ENCODE data around the gene KRT40. TPM values are rescaled to one million over a fixed set of nuclear protein-coding genes. Genes with fewer than 3 reads are reported as not detected.

Gene KRT40
- total and polyA plus RNA-seq, 2 donors (not counting 3 experiments of a cell fraction or from before 2014, with no cell fraction given): not detected

GRCh38 chr17:41012326-41013120 lies 28.4 kb upstream of the KRT40 start:
- dilution Hi-C loops (cut with MboI; ENCODE audit: extremely low pct_ligation_motif_present, low sequenced_read_pairs) (no loop called here), intact Hi-C loops (cut with micrococcal nuclease) (no loop called here)
- FAIRE-seq (no peak), DNase-seq (ENCODE audit: low read depth, low spot score) (no peak)
- TF ChIP-seq FOS (IDR thresholded peaks at IDR 0.05; ENCODE audit: borderline replicate concordance, insufficient read depth, low read length) (no peak), MYC (IDR thresholded peaks at IDR 0.05; ENCODE audit: low read depth, low read length) (no peak), MAX (IDR thresholded peaks at IDR 0.05; ENCODE audit: insufficient read depth, insufficient read length) (no peak), POLR2A (IDR thresholded peaks at IDR 0.05; ENCODE audit: low read depth, low read length) (no peak), JUN (IDR thresholded peaks at IDR 0.05; ENCODE audit: borderline replicate concordance, insufficient read depth, insufficient read length, low read depth) (no peak), GATA2 (IDR thresholded peaks at IDR 0.05; ENCODE audit: insufficient read depth, insufficient read length, low read depth, low read length) (no peak), POLR2AphosphoS5 (IDR thresholded peaks at IDR 0.05; ENCODE audit: insufficient read depth, low read depth, low read length) (no peak), EZH2 (IDR thresholded peaks at IDR 0.05; ENCODE audit: borderline replicate concordance, low read depth, low read length, severe bottlenecking) (no peak)
- TF ChIP-seq, protein P1, sequence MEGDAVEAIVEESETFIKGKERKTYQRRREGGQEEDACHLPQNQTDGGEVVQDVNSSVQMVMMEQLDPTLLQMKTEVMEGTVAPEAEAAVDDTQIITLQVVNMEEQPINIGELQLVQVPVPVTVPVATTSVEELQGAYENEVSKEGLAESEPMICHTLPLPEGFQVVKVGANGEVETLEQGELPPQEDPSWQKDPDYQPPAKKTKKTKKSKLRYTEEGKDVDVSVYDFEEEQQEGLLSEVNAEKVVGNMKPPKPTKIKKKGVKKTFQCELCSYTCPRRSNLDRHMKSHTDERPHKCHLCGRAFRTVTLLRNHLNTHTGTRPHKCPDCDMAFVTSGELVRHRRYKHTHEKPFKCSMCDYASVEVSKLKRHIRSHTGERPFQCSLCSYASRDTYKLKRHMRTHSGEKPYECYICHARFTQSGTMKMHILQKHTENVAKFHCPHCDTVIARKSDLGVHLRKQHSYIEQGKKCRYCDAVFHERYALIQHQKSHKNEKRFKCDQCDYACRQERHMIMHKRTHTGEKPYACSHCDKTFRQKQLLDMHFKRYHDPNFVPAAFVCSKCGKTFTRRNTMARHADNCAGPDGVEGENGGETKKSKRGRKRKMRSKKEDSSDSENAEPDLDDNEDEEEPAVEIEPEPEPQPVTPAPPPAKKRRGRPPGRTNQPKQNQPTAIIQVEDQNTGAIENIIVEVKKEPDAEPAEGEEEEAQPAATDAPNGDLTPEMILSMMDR (IDR thresholded peaks at IDR 0.05; ENCODE audit: extremely low read depth in 1 of 2, insufficient read depth in 1 of 2, low read depth in 1 of 2, low read length in 2 of 2): no peak
- ChIA-PET CTCF (no interaction called here), POLR2A (no interaction called here)
- Histone ChIP-seq H3K4me2 (ENCODE audit: insufficient read depth, low read length) (no peak overlapping the region), H3K9ac (replicated peaks; ENCODE audit: extremely low read depth, insufficient read depth, low read length) (no peak overlapping the region), H3K27me3 (ENCODE audit: control insufficient read depth in 2 of 2, insufficient read depth in 2 of 2, low read length in 2 of 2) (peaks cover 0 to 1% of the 10 kb centered on the region in 2 experiments), H3K36me3 (ENCODE audit: control insufficient read depth in 2 of 2, extremely low read depth in 1 of 2, insufficient read depth in 2 of 2, low read length in 2 of 2) (no peaks in the 10 kb centered on the region), H4K20me1 (replicated peaks; ENCODE audit: control insufficient read depth, extremely low read depth, insufficient read depth, low read length) (no peaks in the 10 kb centered on the region), H3K9me1 (replicated peaks; ENCODE audit: control insufficient read depth, extremely low read depth, insufficient read depth, low read length) (no peaks in the 10 kb centered on the region), H3K4me3 (replicated peaks in 1 of 3; ENCODE audit: insufficient read depth in 1 of 3, low read depth in 1 of 3, low read length in 3 of 3) (no peak overlapping the region), H2AFZ (ENCODE audit: low read depth, low read length) (no peak overlapping the region), H3K9me3 (replicated peaks; ENCODE audit: control insufficient read depth, insufficient read depth, low read length) (no peaks in the 10 kb centered on the region), H3K27ac (ENCODE audit: insufficient read depth, low read depth, low read length) (no peak overlapping the region), H3K79me2 (ENCODE audit: control insufficient read depth, insufficient read depth, low read length) (no peaks in the 10 kb centered on the region), H3K4me1 (ENCODE audit: control insufficient read depth, extremely low read depth, insufficient read depth, low read length) (no peaks in the 10 kb centered on the region)
- BruUV-seq (replicated peaks): no TSS peak
